Measurements from ENCODE around the gene PDE4D.

Gene PDE4D

GRCh38 chr5:59198832-59199231 is 694.7 kb downstream of the PDE4D start:
- TF ChIP-seq TAF1 (IDR thresholded peaks at IDR 0.05; ENCODE audit: borderline replicate concordance, insufficient read depth, low read length) (no peak), FOXP2 (optimal IDR thresholded peaks at IDR 0.05; ENCODE audit: borderline replicate concordance, extremely low read depth, extremely low read length, insufficient read depth) (no peak), SIN3A (IDR thresholded peaks at IDR 0.05; ENCODE audit: borderline replicate concordance, insufficient read depth, low read length) (no peak), POLR2AphosphoS5 (IDR thresholded peaks at IDR 0.05; ENCODE audit: low read depth, low read length) (no peak), REST (IDR thresholded peaks at IDR 0.05; ENCODE audit: insufficient read depth in 1 of 2, low read depth in 2 of 2, low read length in 2 of 2) (no peak)

- TF ChIP-seq TAF1 (IDR thresholded peaks at IDR 0.05; ENCODE audit: borderline replicate concordance, insufficient read depth, low read length): no peak
- TF ChIP-seq POLR2AphosphoS5 (IDR thresholded peaks at IDR 0.05; ENCODE audit: low read depth, low read length): no peak
- no peak for TF ChIP-seq REST (IDR thresholded peaks at IDR 0.05; ENCODE audit: insufficient read depth in 1 of 2, low read depth in 2 of 2, low read length in 2 of 2)
- TF ChIP-seq FOXP2 (optimal IDR thresholded peaks at IDR 0.05; ENCODE audit: borderline replicate concordance, extremely low read depth, extremely low read length, insufficient read depth): no peak
- TF ChIP-seq SIN3A (IDR thresholded peaks at IDR 0.05; ENCODE audit: borderline replicate concordance, insufficient read depth, low read length): no peak
Observed at GRCh38 chr5:59198365-59198764, 695.2 kb downstream of the PDE4D start.

GRCh38 chr5:59197911-59198310 is 695.6 kb downstream of the PDE4D start:
- no peak for TF ChIP-seq FOXP2 (optimal IDR thresholded peaks at IDR 0.05; ENCODE audit: borderline replicate concordance, extremely low read depth, extremely low read length, insufficient read depth)
- no peak for TF ChIP-seq POLR2AphosphoS5 (IDR thresholded peaks at IDR 0.05; ENCODE audit: low read depth, low read length)
- TF ChIP-seq TAF1 (IDR thresholded peaks at IDR 0.05; ENCODE audit: borderline replicate concordance, insufficient read depth, low read length): no peak
- TF ChIP-seq SIN3A (IDR thresholded peaks at IDR 0.05; ENCODE audit: borderline replicate concordance, insufficient read depth, low read length): no peak
- no peak for TF ChIP-seq REST (IDR thresholded peaks at IDR 0.05; ENCODE audit: insufficient read depth in 1 of 2, low read depth in 2 of 2, low read length in 2 of 2)

GRCh38 chr5:59193616-59194319 is 699.8 kb downstream of the PDE4D start:
- TF ChIP-seq POLR2AphosphoS5 (IDR thresholded peaks at IDR 0.05; ENCODE audit: low read depth, low read length) (no peak), TAF1 (IDR thresholded peaks at IDR 0.05; ENCODE audit: borderline replicate concordance, insufficient read depth, low read length) (no peak), REST (IDR thresholded peaks at IDR 0.05; ENCODE audit: insufficient read depth in 1 of 2, low read depth in 2 of 2, low read length in 2 of 2) (no peak), FOXP2 (optimal IDR thresholded peaks at IDR 0.05; ENCODE audit: borderline replicate concordance, extremely low read depth, extremely low read length, insufficient read depth) (no peak), SIN3A (IDR thresholded peaks at IDR 0.05; ENCODE audit: borderline replicate concordance, insufficient read depth, low read length) (no peak)
